Stimulated activated CD8-positive, alpha-beta memory T cell treated with anti-CD3 and anti-CD28 coated beads, Interleukin-2, amount 100 ng/mL, for 48 hours (primary cell): ENCODE measurements around the gene MYLK.
"Not testable (repeated sequence)": the region's sequence is repeated elsewhere in the genome, so short reads cannot be mapped to it uniquely, and the experiment has no call there.

Experiments used
- DNase-seq, 2 donors: peaks; one replicate each; pipeline ENCODE4 v3.0.0-alpha.2; 2020; ENCODE audit warnings: low read depth in 2 of 2

The MYLK gene

DNA sequence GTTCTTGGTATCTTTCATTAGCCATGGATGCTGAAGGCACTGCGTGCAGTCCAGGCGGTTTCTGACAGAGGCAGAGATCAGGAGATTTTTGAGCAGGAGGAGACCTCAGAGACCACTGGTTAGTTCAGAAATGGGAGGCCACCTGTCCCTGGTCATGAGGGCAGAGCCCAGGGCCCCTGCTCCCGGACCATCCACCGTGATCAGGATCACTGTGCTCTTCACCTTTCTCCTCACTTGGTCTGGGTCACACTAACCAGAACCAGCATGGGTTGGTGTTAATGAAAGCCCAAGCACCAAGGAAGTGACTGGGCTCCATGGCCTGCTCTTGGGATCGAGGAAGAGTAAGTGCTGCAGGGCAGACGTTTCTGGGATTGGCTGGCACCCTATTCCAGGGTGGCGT, 257.3 kb downstream of the MYLK start:
- DNase-seq, result no peak

DNA sequence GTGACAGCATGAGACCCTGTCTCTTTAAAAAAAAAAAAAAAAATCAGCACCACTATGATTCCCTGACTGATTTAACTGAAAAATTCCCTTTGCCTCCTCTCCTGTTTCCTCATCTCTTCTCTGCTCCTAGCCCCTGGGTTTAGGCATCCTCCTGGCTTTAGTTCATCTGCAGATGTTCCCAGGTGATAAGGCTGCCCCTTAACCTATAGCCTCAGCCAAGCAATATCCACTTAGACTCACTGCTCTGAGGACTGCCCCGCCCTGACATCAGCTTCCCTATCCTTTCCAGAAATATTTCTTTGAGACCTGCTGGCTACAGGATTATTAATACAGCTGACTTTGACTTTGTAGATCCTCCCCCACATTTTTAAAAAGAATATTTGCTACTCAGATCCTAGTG, 259.8 kb downstream of the MYLK start:
- no peak for DNase-seq

DNA sequence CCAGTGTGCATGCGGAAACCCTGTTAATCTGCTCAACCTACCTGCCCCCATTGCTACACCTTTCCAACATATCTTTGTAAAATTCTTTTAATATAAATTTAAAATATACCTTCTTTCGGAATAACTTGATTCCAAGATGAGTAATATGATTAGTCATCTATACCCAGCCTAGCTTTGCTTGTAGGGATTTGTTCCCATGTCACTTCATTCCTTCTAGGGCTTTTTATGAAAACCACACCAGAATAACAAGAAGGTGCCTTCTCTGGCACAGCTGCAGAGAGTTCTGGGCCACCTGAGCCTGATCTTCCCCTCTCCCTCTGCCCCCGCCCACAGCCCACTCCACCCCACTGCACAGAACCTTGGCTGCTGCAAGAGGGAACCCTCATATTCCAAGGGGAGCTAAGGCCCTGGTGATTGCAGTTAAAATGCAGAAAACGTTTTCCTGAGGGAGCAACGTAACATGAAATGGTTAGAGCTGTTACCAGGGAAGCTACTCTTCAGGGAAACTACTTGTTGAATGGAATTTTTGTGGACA, 260.7 kb downstream of the MYLK start:
- DNase-seq, result no peak

DNA sequence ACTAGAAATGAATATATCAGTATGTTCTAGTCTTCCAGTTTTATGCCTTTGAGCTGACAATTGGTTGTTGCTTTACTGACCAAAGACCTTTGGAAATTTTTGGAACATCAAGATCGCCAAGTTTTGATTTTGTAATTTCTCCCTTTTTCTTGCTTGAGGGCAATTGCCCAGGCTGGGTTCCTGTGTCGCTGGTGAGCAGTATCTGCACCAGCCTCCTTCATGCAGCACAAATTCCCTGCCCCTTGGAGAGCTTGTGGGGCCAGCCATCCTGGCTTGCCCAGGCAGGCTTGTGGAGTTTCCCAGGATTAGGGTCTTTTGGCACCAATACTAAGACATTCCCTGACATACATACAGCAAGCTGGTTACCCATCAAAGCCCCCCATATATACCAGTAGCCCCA, 261.4 kb downstream of the MYLK start:
- no peak for DNase-seq

GRCh38 chr3:123621850-123622189, 262.3 kb downstream of the MYLK start:
- DNase-seq, result no peak

- no peak for DNase-seq
Measured at GRCh38 chr3:123621186-123621849, 262.8 kb downstream of the MYLK start.

GRCh38 chr3:123620343-123620742, 263.8 kb downstream of the MYLK start:
- DNase-seq, result no peak

DNA sequence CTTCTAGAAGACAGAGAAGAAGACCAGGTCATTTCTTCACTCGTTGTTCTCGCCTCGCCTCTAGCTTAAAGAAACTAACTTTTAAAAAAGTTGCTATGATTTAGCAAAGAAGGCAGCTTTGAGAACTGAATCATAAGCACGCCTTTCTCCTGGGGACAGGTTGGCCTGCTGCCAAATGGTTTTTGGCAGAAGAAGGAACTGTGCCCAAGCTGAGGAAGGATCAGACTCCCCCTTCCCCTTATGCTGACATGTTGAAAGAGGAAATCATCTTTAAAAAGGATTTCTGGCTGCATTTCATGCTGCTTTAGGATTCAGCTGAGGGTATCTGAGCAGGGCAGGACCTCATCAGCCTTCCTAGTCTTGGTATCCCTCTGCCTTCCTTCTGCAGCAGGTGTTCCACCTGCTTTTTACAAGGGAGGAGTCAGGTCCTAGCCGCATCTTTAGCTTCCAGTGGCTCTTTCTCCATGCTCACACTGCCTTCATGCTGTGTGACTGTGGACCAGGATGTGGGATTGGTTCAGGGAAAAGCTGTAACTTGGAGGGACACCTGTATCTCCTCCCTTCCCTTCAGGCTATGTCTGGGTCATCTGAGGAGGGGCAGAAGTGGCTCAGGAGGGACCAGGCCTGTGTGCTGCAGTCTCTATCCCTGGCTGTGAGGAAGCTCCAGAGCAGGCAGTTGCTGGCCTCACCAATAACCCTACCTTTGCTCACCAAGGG, 265.2 kb downstream of the MYLK start:
- DNase-seq, result no peak

DNA sequence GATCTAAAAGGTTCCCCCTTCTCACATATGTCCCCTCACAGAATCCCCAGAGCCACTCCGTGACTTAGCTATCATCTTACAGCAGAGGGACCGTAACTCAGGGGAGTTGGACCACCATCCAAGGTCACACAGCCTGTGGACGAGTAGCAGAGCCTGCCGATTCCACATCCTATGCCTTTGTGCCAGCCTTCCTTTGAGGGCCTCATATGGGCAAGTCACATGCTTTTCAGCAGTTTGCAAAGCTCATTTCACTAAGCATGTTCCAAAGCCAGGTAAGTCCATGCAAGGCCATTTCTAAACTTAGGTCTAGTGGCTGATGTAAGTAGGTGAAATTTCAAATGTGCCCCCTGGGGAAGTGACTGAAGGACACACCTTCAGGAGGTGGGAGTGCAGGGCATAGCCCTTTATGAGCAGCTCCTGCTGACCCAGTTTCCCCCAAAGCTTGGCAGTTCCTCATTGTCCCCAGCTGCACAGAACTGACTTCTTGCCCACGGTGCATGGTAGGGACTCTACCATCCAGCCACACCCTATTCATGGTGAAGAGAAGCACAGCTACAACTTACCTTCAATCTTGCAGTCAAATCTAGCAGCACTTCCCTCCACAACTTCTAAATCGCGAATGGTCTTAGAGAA, 265.9 kb downstream of the MYLK start:
- no peak for DNase-seq

GRCh38 chr3:123616593-123616992, 267.5 kb downstream of the MYLK start:
- no peak for DNase-seq

DNA sequence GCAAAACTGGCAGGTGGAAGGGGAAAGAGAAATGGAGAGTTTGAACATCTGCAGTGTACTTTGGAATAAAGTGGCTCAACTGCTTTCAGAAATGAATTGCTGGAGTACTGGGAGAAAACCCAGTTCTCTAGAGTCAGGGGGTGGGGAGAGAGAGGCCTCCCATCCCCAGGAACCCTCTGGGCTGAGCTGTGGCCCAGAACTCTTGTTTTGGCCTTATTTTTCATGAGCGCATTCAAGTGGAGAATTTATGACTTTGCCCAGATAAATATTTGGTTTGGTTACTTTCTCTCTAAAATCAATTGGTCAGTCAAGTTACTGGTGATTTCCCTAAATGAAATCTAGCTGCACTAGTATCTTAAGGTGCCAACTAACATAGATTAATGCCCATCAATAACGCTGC, 270.6 kb downstream of the MYLK start:
- no peak for DNase-seq

- not testable (repeated sequence) for DNase-seq
Measured at GRCh38 chr3:123611674-123612073, 272.5 kb downstream of the MYLK start.

- DNase-seq, result no peak
Measured at GRCh38 chr3:123611082-123611481, 273.1 kb downstream of the MYLK start.

GRCh38 chr3:123610331-123610730, 273.8 kb downstream of the MYLK start:
- DNase-seq, result no peak

- no peak for DNase-seq
Measured at GRCh38 chr3:123609063-123609462, 275.1 kb downstream of the MYLK start.

DNA sequence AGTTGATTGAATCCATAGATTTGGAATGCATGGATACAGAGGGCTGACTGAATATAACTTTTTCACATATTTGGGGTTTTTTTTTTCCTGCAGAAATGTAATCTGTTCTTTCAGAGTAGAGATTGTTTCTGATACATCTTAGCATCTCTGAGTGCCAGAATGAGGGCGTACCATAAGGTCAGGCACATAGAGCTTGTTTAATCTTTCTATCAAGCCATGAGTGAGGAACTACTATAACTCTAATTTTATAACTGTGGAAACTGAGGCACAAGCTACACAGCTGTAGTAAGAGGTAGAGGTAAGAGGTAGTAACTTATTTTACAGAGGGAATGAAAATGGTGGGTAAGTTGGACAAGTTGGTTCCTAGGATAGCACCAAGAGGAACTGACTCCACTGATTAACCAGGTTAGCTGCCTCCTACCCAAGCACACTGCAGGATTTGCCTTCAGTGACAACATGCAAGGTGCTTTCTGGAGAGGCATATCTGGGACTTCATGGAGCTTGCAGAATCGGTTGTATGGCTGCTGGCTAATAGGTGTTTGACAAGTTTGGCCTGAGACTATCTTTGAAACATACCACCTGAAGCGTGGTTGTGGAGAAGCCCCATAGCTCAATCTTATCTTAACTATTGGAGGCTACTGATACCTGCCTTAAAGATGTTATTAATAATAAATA, 275.7 kb downstream of the MYLK start:
- DNase-seq, result no peak

- no peak for DNase-seq
Measured at GRCh38 chr3:123606527-123606926, 277.6 kb downstream of the MYLK start.

DNA sequence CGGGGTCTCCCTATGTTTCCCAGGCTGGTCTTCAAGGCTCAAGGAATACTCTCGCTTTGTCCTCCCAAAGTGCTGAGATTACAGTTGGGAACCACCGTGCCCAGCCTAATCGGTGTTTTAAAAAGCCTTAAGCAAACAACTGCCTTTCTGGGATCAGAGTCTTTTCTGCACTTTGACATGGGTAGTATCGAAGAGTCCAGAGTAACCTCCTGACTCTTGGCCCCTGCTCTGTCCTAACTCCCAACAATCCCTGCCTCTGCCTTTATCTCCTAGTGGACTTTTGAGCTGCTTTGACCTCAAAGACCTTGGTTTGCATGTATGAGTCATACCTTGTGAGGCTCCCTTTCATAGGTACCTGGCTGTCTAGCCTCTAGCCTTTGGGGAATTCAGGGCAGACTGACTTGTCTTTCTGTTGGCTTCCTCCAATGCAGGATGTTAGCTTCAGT, 278.3 kb downstream of the MYLK start:
- no peak for DNase-seq

DNA sequence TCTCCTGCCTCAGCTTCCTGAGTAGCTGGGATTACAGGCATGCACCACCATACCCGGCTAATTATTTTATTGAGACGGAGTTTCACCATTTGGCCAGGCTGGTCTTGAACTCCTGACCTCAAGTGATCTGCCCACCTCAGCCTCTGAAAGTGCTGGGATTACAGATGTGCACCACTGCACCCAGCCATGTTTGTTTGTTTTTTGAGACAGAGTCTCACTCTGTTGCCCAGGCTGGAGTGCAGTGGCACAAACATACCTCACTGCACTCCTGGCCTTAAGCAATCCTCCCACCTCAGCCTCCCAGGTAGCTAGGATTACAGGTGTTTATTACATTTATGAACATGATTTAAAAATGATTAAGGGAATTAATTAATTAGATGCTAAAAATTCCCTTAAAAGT, 281.0 kb downstream of the MYLK start:
- not testable (repeated sequence) for DNase-seq

- DNase-seq, result no peak
Measured at GRCh38 chr3:123602325-123602724, 281.8 kb downstream of the MYLK start.

- not testable (repeated sequence) for DNase-seq
Measured at GRCh38 chr3:123600863-123601262, 283.3 kb downstream of the MYLK start.

DNA sequence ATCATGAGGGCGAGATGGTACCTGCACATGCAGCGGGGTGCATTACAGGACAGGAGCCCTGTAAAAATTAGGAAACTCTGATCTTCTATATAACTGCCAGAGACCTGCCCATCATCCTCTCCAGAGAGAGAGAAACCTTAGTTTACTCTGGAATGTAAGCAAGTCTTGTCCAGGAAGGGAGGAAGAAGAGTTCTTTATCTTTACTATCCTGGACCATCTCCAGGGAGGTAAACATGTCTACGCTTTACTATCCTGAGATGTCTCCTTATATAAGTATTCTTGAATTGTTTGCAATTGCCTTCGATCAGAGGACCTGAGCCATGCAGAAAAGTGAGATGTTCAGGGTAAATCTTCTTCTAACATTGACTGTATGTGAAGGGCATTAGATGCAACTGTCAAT, 286.6 kb downstream of the MYLK start:
- no peak for DNase-seq
